Stomach (tissue), 4 donors: ENCODE measurements around the gene SLC25A28.

Experiments used
- CTCF ChIP-seq, 7 experiments: fragments of 450-650 bp in 4 of 7; fragments of 200-600 bp in 3 of 7; sonication (generic) in 3 of 7; IDR thresholded peaks; one replicate each; pipeline ENCODE4 v1.5.1; 2016 to 2019; ENCODE audit warnings: antibody characterized with exemption in 7 of 7, control low read depth in 2 of 7, mild to moderate bottlenecking in 1 of 7
- POLR2A ChIP-seq, 4 donors: fragments of 450-650 bp; IDR thresholded peaks; one replicate each; pipeline ENCODE4 v1.6.1; 2016; ENCODE audit warnings: antibody characterized with exemption in 4 of 4, control low read depth in 2 of 4, mild to moderate bottlenecking in 1 of 4, moderate library complexity in 1 of 4
- POLR2AphosphoS5 ChIP-seq, 3 donors: sonication (generic); formaldehyde crosslinking; IDR thresholded peaks; one replicate each; pipeline ENCODE4 v1.6.1; 2016; ENCODE audit warnings: antibody characterized with exemption in 3 of 3

- TF ChIP-seq CTCF (IDR thresholded peaks at IDR 0.05), result no peak
- no peak for TF ChIP-seq POLR2A (IDR thresholded peaks at IDR 0.05)
- no peak for TF ChIP-seq POLR2AphosphoS5 (IDR thresholded peaks at IDR 0.05)
These were observed 10.0 kb downstream of the SLC25A28 start for GRCh38 chr10:99610221-99610620.
